HG03520 (cell line): ENCODE measurements around the gene RPRML.

ENCODE experiments used
- ATAC-seq: cut with Tn5 transposase; IDR thresholded peaks from one replicate; pipeline ENCODE4 v1.9.1; 2021; ENCODE audit warnings: mild to moderate bottlenecking, moderate library complexity; ENCODE audit not compliant: unreplicated experiment

The RPRML gene

DNA sequence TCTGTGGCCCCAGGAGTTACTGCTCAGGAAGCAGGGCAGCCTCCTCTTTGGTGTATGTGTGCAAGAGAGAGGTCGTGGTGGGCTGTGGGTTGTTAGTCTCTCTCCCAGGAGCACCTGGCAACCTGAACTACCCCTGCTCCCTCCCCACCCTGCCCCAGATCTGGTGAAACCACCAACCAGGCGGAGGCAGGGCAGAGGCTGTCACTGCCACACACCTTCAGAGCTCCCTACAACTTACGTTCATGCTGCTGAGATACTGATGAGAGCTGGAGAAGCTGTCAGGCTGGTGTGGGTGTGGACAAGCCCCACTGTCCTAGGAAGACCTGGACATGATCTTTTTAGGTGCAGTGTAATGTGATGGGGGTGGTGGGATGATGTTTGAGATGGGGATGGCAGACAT is 31.8 kb downstream of the RPRML start:
- no peak for ATAC-seq

DNA sequence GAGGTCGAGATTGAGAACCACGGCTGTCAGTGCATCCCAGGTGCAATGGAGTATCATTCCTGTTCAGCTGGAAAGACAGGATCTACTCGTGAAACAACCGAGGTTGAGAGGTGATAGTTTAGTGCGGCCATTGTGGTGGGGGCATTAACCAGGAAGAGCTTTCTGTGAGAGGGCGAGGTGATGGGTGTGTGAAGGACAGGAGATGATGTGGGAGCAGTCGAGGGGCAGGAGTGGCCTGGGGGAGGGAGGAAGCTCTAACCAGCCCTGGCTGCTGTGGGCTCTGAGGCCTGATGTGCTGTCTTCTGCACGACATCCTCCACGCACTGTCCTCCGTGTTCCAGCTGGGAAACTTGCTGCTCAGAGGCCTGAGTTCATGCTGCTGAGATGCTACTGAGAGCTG is 34.1 kb downstream of the RPRML start:
- ATAC-seq: no peak

DNA sequence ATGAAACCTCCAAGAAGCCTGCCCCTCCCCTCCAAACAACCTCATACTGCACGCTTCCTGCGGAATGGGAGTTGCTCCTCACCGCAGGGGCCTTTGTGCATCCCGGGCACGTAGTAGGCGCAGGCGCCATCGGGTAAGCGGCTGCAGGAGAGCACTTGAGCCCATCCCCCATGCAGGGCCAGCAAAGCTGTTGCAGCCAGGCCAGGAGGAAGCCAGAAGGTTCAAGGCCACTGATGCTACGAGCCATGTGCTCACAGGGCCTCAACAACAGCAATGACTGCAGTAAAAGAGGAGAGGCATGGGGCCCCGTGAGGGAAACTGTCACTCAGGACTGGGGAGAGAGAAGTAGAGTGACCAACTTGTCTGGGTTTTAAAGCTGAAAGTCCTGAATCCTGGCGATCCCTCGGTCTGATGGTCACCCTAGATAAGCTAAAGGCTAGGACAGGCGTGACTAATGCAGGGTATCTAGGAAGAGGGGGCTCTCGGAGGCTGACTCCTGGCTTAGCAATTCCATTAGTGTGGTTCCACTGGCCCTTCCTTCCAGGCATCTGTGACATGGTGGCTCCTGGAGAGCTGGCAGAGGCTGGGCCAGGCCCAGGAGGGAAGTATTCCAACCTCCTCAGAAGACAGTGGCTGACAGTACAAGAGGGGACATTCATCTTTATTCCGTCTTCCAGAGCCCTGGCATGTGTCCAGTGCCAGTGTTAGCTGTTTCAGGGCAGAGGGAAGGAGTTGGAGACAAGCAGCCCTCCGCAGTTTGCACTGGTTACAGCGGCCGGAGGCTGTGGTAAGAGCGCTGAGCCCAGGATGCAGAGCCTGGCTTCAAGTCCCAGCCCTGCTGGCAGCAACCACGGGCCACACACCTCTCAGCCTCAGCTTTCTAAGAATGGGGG is 35.3 kb downstream of the RPRML start:
- no peak for ATAC-seq

DNA sequence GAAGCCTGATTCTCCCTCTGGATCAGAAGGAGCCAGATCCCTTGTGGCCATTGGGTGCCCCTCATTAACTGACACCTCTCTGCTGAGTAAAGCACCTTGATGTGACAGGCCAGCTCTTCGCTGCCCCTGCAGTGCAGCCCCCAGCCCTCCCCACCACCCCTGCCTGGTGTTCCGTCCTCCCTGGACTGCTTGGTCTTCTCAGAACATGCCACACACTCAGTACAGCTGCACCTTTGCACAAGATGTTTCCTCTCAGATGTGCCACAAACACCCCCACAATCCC is 35.9 kb downstream of the RPRML start:
- ATAC-seq: no peak

DNA sequence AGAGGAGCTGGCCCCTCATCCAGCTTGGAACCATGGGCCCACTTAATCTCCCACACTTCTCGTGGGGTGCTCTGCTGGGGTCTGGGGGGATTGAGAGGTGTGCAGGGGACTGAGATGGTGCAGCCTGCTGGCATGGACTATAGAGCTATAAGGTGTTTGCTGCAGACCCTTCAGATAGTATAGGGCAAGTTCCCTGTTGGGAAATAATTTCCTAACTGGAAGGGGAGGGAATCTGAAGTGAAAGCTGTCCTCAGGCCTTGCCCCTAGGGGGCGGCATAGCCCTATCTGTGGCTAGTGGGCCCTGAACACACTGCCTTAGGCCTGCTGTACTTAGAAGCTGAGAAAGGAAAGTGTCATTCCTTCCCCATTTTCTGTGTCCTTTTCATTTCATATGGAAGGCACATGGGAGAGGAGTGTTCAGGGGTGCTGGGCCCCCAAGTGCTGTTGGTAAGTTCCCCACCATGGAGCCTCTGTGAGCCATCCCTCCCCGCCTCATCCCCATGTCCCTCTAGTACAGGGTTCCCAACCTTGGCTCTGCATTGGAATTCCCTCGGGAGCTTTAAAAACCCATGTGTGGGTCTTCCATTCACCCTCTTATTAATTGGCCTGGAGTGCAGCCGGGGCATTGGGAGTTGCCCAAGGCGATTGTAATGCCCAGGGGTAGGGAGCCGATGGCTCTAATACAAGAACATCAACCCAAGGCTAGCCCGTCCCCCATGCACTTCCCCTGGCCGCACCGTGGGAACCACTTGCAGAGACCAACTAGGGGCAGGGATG is 36.4 kb downstream of the RPRML start:
- ATAC-seq: no peak

DNA sequence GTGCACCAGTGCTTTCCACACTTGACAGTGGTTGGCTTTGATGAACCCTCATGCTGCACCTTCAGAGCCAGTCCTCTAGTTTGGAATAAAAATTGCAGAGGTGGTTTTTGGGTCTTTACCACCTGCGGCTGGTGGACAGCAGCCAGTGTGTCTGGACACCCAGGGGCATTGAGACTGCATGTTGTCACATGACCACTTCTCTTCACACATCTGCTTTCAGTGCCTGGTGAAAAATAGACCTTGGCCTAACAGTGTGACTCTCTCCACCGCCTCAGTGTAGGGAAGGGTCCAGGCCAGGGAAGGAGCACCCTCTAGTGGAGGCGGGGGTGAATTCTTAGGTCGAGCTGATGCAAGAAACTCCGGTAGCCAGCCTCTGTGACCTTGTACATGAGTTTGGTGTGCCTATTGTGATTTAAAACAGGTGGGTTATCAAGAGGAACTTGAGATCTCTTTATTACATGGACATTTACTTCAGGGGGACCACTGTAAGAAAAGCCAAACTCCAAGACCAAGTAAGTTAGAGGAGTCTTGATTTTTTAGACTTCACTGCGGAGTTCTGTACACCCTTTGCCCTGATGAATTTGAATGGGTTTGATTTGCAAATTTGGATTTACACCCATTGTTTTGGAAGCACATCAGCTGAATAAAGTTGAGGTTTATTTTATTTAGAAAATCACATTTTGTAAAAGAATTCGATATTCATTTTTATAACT is 38.2 kb downstream of the RPRML start:
- no peak for ATAC-seq

DNA sequence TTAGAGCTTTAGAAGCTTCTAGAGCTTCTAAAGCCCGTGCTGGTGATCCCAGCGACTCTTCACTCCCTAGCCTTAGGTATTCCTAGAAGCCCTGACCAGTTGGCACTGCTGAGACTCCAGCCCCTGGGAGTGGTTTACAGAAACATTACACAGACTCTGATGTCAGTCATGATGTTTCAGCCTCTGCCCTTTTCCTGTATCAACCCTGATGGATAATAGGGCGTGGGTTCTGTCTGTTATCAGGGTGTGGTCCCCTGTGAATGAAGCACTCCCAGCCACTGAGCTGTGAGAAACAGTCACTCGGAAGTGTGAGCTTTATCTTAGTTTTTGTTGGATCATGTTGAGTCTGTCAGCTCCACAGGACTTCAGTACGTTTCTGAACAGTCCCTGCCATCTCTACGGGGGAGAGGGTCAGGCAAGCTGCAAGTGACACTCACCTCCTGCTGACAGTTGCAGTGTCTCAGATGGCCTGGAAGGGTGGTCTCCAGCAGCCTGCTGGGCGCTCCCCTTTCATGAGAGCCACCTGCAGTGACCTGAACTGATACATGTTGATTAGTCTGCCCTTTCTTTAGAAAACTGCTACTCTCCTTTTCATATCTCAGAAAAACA is 43.3 kb downstream of the RPRML start:
- ATAC-seq: no peak

DNA sequence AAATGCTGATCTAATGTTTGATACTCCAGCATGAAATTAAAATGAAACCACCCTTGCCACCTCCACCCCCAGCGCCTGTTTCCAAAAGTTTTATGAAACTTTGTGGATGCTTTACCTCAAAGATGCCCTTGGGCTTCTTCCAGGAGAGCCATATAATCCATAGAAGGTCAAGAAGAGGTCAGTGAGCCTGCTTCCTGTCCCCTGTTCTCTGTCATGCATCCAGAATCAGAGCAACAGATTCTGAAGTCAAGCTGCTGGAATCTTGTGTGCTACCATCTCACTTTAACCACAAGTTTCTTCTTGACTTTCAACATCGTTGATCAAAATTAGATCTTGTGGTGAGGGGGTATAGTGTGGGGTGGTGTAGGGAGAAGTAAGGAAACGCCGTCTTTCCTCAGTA is 47.5 kb downstream of the RPRML start:
- ATAC-seq: no peak

DNA sequence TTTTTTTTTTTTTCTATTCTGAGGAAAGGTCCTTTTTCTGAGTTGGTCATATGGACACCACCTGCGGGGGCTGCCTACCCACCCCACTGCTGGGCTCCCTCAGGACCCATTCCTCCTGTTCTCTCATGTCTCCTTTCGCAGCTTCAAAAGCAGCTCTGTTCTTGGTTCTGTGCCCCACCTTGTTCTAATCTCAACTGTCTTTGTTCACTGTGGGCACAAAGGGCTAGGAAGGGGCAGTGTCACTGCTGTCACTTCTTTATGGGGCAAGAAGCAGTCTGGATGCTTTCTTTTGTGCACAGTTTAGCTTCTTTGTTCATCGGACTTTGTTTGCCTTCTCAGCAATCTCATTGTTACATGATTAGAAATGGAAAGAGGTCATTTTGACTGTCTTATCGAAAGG is 49.0 kb downstream of the RPRML start:
- no peak for ATAC-seq

DNA sequence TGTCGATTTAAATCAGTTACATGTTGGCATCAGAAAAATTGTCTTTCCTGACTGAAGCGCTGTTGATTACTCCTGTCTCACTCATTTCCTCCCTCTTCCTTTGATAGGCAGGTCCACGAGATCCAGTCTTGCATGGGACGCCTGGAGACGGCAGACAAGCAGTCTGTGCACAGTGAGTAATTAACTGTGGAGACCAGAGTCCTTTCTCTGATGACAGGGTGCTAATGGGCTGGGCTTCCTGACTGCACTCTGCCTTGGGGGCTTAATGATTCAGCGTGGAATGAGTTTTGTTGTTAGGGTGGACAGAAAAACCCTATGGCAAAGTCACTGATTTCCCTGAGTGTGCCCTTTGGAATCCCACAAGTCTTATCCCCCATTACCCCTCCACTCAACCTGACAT is 49.6 kb downstream of the RPRML start:
- no peak for ATAC-seq

DNA sequence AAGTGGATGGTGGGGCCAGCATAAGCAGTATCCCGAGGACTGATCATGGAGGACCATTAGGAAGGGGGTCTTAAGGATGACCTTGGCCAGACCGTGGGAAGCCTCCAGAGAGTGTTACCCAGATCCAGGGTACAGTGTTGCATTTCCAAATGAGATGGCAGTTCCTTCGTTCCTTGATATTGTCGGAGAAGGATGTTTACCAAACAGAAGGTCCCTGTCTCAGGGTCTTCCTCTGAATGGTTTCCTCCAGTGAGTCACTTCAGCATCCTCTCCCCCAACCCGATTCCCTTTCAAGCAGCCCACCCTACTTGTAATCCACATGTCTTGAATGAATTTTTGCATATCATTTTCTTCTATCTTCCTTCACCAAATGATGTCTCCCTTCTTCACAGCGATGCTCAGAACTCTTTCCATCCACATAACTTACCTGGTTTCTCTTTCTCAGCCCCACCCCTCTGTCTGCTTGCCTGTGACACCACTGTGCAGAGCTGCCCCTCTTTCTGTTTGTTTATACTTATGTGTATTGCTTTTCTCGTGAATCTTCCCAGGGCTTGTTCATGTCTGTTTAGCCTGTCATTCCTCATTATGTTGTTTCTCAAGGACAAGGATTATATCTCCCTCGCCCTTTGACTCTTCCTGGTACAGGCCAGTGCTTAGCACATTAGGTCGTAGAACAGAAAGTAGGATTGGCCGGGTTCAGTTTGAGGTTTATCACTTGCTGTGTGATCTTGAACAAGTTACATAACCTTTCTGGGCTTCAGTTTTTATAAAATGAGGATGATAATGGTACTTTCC is 50.4 kb downstream of the RPRML start:
- ATAC-seq: no peak
